IMR-90 (cell line): ENCODE data around the gene MSX1. TPM values are rescaled to one million over a fixed set of nuclear protein-coding genes. Genes with fewer than 3 reads are reported as not detected.

Source experiments
- ATAC-seq: fragments of 200-7000 bp; cut with Tn5 transposase; 2 replicates; pipeline ENCODE4 v1.9.1; 2020; ENCODE audit warnings: low read depth, mild to moderate bottlenecking, moderate library complexity
- BruUV-seq: library from RNA; stranded (reverse); fragments of 400-500 nt; replicated peaks from 2 replicates; lab custom pipeline; 2021; lab: Mats Ljungman, UMichigan
- CTCF ChIA-PET: fragments of 300-600 bp; formaldehyde crosslinking; extraction: SDS; loops from one replicate; lab custom pipeline; 2021; ENCODE audit warnings: antibody characterized with exemption; lab: Yijun Ruan, JAX
- POLR2A ChIA-PET: fragments of 300-600 bp; sonication (Branson Sonifier 250); formaldehyde crosslinking; loops from one replicate; lab custom pipeline; 2022; ENCODE audit warnings: antibody characterized with exemption; ENCODE audit not compliant: unreplicated experiment; lab: Charles Lee
- DNase-seq: peaks from one replicate; pipeline ENCODE4 v3.0.0; 2013
- H2AFZ ChIP-seq: replicated peaks from 2 replicates; pipeline ENCODE3; 2013; ENCODE audit warnings: low read length, mild to moderate bottlenecking; ENCODE audit not compliant: poor library complexity
- H2AK5ac ChIP-seq: 2 replicates; pipeline ENCODE4 v1.6.1; 2013; ENCODE audit warnings: low read depth, low read length, inconsistent platforms
- H2AK9ac ChIP-seq: replicated peaks from 2 replicates; pipeline ENCODE3; 2013; ENCODE audit warnings: mild to moderate bottlenecking, low read depth, low read length, moderate library complexity; ENCODE audit not compliant: poor library complexity
- H2BK120ac ChIP-seq: 2 replicates; pipeline ENCODE4 v1.6.1; 2013; ENCODE audit warnings: low read depth, low read length, inconsistent platforms
- H2BK15ac ChIP-seq: 3 replicates; pipeline ENCODE4 v1.6.1; 2013; ENCODE audit warnings: low read depth, low read length, inconsistent platforms
- H2BK20ac ChIP-seq: 2 replicates; pipeline ENCODE4 v1.6.1; 2013; ENCODE audit warnings: low read depth, mild to moderate bottlenecking, inconsistent platforms, low read length, moderate library complexity
- H2BK5ac ChIP-seq: 2 replicates; pipeline ENCODE4 v1.6.1; 2013; ENCODE audit warnings: mild to moderate bottlenecking, low read depth, low read length, inconsistent platforms; ENCODE audit not compliant: poor library complexity, severe bottlenecking
- H3K14ac ChIP-seq: replicated peaks from 2 replicates; pipeline ENCODE4 v1.6.1; 2013; ENCODE audit warnings: low read depth, low read length, inconsistent platforms
- H3K18ac ChIP-seq: 2 replicates; pipeline ENCODE4 v1.6.1; 2013; ENCODE audit warnings: low read depth, low read length, control low read depth
- H3K23ac ChIP-seq: 2 replicates; pipeline ENCODE4 v1.6.1; 2013; ENCODE audit warnings: low read depth, low read length, inconsistent platforms
- H3K27ac ChIP-seq: 2 replicates; pipeline ENCODE4 v1.5.1; 2013; ENCODE audit warnings: mild to moderate bottlenecking, control low read depth, low read length; ENCODE audit not compliant: insufficient read depth
- H3K27me3 ChIP-seq: 2 replicates; pipeline ENCODE4 v1.6.1; 2013; ENCODE audit warnings: low read length; ENCODE audit not compliant: control insufficient read depth, insufficient read depth
- H3K36me3 ChIP-seq: 2 replicates; pipeline ENCODE4 v1.6.1; 2013; ENCODE audit warnings: low read length, mixed read lengths; ENCODE audit not compliant: control insufficient read depth, insufficient read depth
- H3K4ac ChIP-seq: 2 replicates; pipeline ENCODE4 v1.6.1; 2013; ENCODE audit warnings: low read depth, low read length, inconsistent platforms
- H3K4me1 ChIP-seq: 2 replicates; pipeline ENCODE4 v1.6.1; 2013; ENCODE audit warnings: low read length, mixed read lengths; ENCODE audit not compliant: control insufficient read depth, insufficient read depth
- H3K4me2 ChIP-seq: 2 replicates; pipeline ENCODE4 v1.6.1; 2013; ENCODE audit warnings: low read depth, mild to moderate bottlenecking, control low read depth, low read length, moderate library complexity
- H3K4me3 ChIP-seq: 2 replicates; pipeline ENCODE4 v1.5.1; 2013; ENCODE audit warnings: low read depth, mild to moderate bottlenecking, control low read depth, low read length, moderate library complexity; ENCODE audit not compliant: insufficient read depth
- H3K56ac ChIP-seq: 2 replicates; pipeline ENCODE4 v1.6.1; 2013; ENCODE audit warnings: low read length, inconsistent platforms; ENCODE audit not compliant: insufficient read depth; ENCODE audit errors: extremely low read depth
- H3K79me1 ChIP-seq, 2 experiments: 2 replicates each; pipeline ENCODE4 v1.6.1; 2013; ENCODE audit warnings: low read length in 2 of 2, inconsistent platforms in 1 of 2, low read depth in 1 of 2
- H3K9ac ChIP-seq: 2 replicates; pipeline ENCODE4 v1.6.1; 2013; ENCODE audit warnings: low read depth, low read length, control low read depth
- H3K9me1 ChIP-seq: 2 replicates; pipeline ENCODE4 v1.6.1; 2013; ENCODE audit warnings: low read length, inconsistent platforms; ENCODE audit not compliant: insufficient read depth
- H3K9me3 ChIP-seq: 2 replicates; pipeline ENCODE4 v1.6.1; 2013; ENCODE audit warnings: low read length; ENCODE audit not compliant: control insufficient read depth, insufficient read depth
- H4K20me1 ChIP-seq: 2 replicates; pipeline ENCODE4 v1.6.1; 2013; ENCODE audit warnings: low read length, inconsistent platforms; ENCODE audit not compliant: insufficient read depth
- H4K5ac ChIP-seq: 2 replicates; pipeline ENCODE4 v1.6.1; 2013; ENCODE audit warnings: mild to moderate bottlenecking, low read depth, low read length, control low read depth
- H4K8ac ChIP-seq, 2 experiments: 2 replicates each; pipeline ENCODE4 v1.6.1; 2013; ENCODE audit warnings: low read depth in 2 of 2, low read length in 2 of 2, control low read depth in 1 of 2, inconsistent platforms in 1 of 2
- H4K91ac ChIP-seq: 2 replicates; pipeline ENCODE4 v1.6.1; 2013; ENCODE audit warnings: low read depth, low read length, inconsistent platforms; ENCODE audit not compliant: insufficient read depth
- BHLHE40 ChIP-seq: fragments of 150-350 bp; IDR thresholded peaks from 2 replicates; pipeline ENCODE4 v1.6.1; 2016; ENCODE audit warnings: mild to moderate bottlenecking, low read depth, low read length
- CEBPB ChIP-seq: IDR thresholded peaks from 2 replicates; pipeline ENCODE4 v1.6.1; 2012; ENCODE audit warnings: low read depth, low read length, improper control_type of control experiment
- CHD1 ChIP-seq: IDR thresholded peaks from 2 replicates; pipeline ENCODE4 v1.6.1; 2012; ENCODE audit warnings: low read depth, low read length, improper control_type of control experiment
- CTCF ChIP-seq: conservative IDR thresholded peaks from 2 replicates; pipeline ENCODE4 v1.5.1; 2012; ENCODE audit warnings: mild to moderate bottlenecking, low read depth, low read length, improper control_type of control experiment
- ELK1 ChIP-seq: fragments of 150-350 bp; IDR thresholded peaks from 2 replicates; pipeline ENCODE4 v1.6.1; 2016; ENCODE audit warnings: low read depth, mild to moderate bottlenecking, low read length, moderate library complexity, borderline replicate concordance
- FOS ChIP-seq: fragments of 150-350 bp; IDR thresholded peaks from 2 replicates; pipeline ENCODE4 v1.6.1; 2016; ENCODE audit warnings: low read depth, low read length
- MAZ ChIP-seq: IDR thresholded peaks from 2 replicates; pipeline ENCODE4 v1.6.1; 2012; ENCODE audit warnings: low read depth, mild to moderate bottlenecking, low read length, improper control_type of control experiment, moderate library complexity, borderline replicate concordance
- MXI1 ChIP-seq: IDR thresholded peaks from 2 replicates; pipeline ENCODE4 v1.6.1; 2012; ENCODE audit warnings: low read depth, mild to moderate bottlenecking, low read length, moderate library complexity, borderline replicate concordance
- NFE2L2 ChIP-seq: fragments of 150-350 bp; IDR thresholded peaks from 2 replicates; pipeline ENCODE4 v1.6.1; 2016; ENCODE audit warnings: low read depth, mild to moderate bottlenecking, low read length
- RAD21 ChIP-seq: IDR thresholded peaks from 2 replicates; pipeline ENCODE4 v1.6.1; 2012; ENCODE audit warnings: low read length, improper control_type of control experiment
- RCOR1 ChIP-seq: IDR thresholded peaks from 2 replicates; pipeline ENCODE4 v1.6.1; 2012; ENCODE audit warnings: mild to moderate bottlenecking, low read length, improper control_type of control experiment; ENCODE audit not compliant: insufficient replicate concordance
- RFX5 ChIP-seq: IDR thresholded peaks from 2 replicates; pipeline ENCODE4 v1.8.0; 2012; ENCODE audit warnings: low read depth, mild to moderate bottlenecking, low read length, moderate library complexity
- SMC3 ChIP-seq: fragments of 150-350 bp; IDR thresholded peaks from 2 replicates; pipeline ENCODE4 v1.6.1; 2016; ENCODE audit warnings: low read depth, mild to moderate bottlenecking, antibody characterized with exemption, low read length, moderate library complexity
- USF2 ChIP-seq: fragments of 150-350 bp; IDR thresholded peaks from 2 replicates; pipeline ENCODE4 v1.6.1; 2017; ENCODE audit warnings: mild to moderate bottlenecking, antibody characterized with exemption, low read length, low read depth
- WGBS, 2 experiments: methylation state at CpG; one replicate each; pipeline versions ENCODE4 v1.1.5 to v1.1.7; 2013; ENCODE audit warnings: missing lambda C conversion rate in 2 of 2; ENCODE audit not compliant: insufficient read length in 1 of 2; ENCODE audit errors: extremely low coverage in 2 of 2; 5-methylcytosine and 5-hydroxymethylcytosine counted together
- dilution Hi-C: fragments of 300-500 bp; cut with HindIII; formaldehyde crosslinking; loops from one replicate; pipeline ENCODE4 v1.14.3; 2018; ENCODE audit warnings: low sequenced_read_pairs; ENCODE audit not compliant: unreplicated experiment
- in situ Hi-C: fragments of 300-500 bp; cut with MboI; formaldehyde crosslinking; loops from 3 replicates; pipeline ENCODE4 v1.14.3; 2019; ENCODE audit warnings: low sequenced_read_pairs, inconsistent platforms, mixed read lengths
- intact Hi-C: fragments of 100-400 bp; cut with micrococcal nuclease; formaldehyde crosslinking; loops from 2 replicates; pipeline ENCODE4 v1.10.0; 2022
- polyA plus RNA-seq, 3 experiments: library from polyadenylated mRNA; depleted of rRNA; stranded (reverse); fragments of >200 nt; gene quantifications; 2 replicates each; pipeline ENCODE4 v1.2.3, GENCODE V29; 2012; ENCODE audit warnings: low replicate concordance in 1 of 3
- total RNA-seq: library from RNA; depleted of rRNA; stranded (reverse); fragments of >200 nt; gene quantifications from 2 replicates; pipeline ENCODE4 v1.2.3, GENCODE V29; 2012

MSX1 gene
- total and polyA plus RNA-seq, 2 of the 4 experiments (the other 2 are of a cell fraction): 1.1 to 3.9 TPM

GRCh38 chr4:4837316-4837715 lies 22.1 kb upstream of the MSX1 start:
- no peak overlapping the region for H3K27ac ChIP-seq
- H3K36me3 ChIP-seq: no peaks in the 10 kb centered on the region
- no peak overlapping the region for H3K23ac ChIP-seq
- no peak overlapping the region for H3K4me2 ChIP-seq
- no peak overlapping the region for H3K18ac ChIP-seq
- H4K91ac ChIP-seq: no peak overlapping the region
- H2AK5ac ChIP-seq: no peak overlapping the region
- no peaks in the 10 kb centered on the region for H3K9me3 ChIP-seq
- WGBS, 2 experiments: no CpG with 5 or more reads among the region's 2 CpGs
- no peaks in the 10 kb centered on the region for H3K79me1 ChIP-seq
- ATAC-seq: no peak
- H3K9me1 ChIP-seq: no peaks in the 10 kb centered on the region
- no peak overlapping the region for H3K14ac ChIP-seq
- no peaks in the 10 kb centered on the region for H4K20me1 ChIP-seq
- no peaks in the 10 kb centered on the region for H3K4me1 ChIP-seq
- H2BK20ac ChIP-seq: no peak overlapping the region
- H2BK15ac ChIP-seq: no peak overlapping the region
- H4K8ac ChIP-seq: no peak overlapping the region
- intact Hi-C loops (no loop called here), in situ Hi-C loops (no loop called here), dilution Hi-C loops (no loop called here)
- DNase-seq: no peak
- no peak overlapping the region for H2AK9ac ChIP-seq
- ChIA-PET POLR2A (no interaction called here), CTCF (no interaction called here)
- no TSS peak for BruUV-seq
- no peak overlapping the region for H4K5ac ChIP-seq
- H3K27me3 ChIP-seq: peaks cover 7% of the 10 kb centered on the region; the same call in 1 of the 2 replicates
- no peak overlapping the region for H3K4me3 ChIP-seq
- H3K56ac ChIP-seq: no peak overlapping the region
- TF ChIP-seq RFX5 (no peak), CHD1 (no peak), USF2 (no peak), MAZ (no peak), NFE2L2 (no peak), RCOR1 (no peak), CTCF (no peak), SMC3 (no peak), MXI1 (no peak), FOS (no peak), CEBPB (no peak), BHLHE40 (no peak), ELK1 (no peak), RAD21 (no peak)
- H3K4ac ChIP-seq: no peak overlapping the region
- no peak overlapping the region for H2BK5ac ChIP-seq
- H2BK120ac ChIP-seq: no peak overlapping the region
- H2AFZ ChIP-seq: no peak overlapping the region
- no peak overlapping the region for H3K9ac ChIP-seq
